HepG2 (cell line): ENCODE data around the gene CYP4F22. TPM values are rescaled to one million over a fixed set of nuclear protein-coding genes. Genes with fewer than 3 reads are reported as not detected.

Source experiments
- ATAC-seq: fragments of 200-7000 bp; cut with Tn5 transposase; 3 replicates; pipeline ENCODE4 v1.9.1; 2020; ENCODE audit warnings: mild to moderate bottlenecking, moderate library complexity
- BruUV-seq: library from RNA; stranded (reverse); fragments of 400-500 nt; replicated peaks from 2 replicates; lab custom pipeline; 2021; lab: Mats Ljungman, UMichigan
- CTCF ChIA-PET: fragments of 300-600 bp; formaldehyde crosslinking; extraction: SDS; loops from one replicate; lab custom pipeline; 2021; ENCODE audit warnings: low total read pairs, inconsistent platforms, low intra/inter-chr PET ratio; lab: Yijun Ruan, JAX
- POLR2A ChIA-PET: fragments of 350-600 bp; sonication (Branson Sonifier 250); formaldehyde crosslinking; loops from one replicate; lab custom pipeline; 2020; ENCODE audit warnings: antibody characterized with exemption, inconsistent platforms; lab: Yijun Ruan, JAX
- DNase-seq: peaks from one replicate; pipeline ENCODE4 v3.0.0-alpha.2; 2015; ENCODE audit warnings: low spot score
- FAIRE-seq: peaks from 3 replicates; lab custom pipeline; 2011; peaks lifted over from hg19 to GRCh38; lab: Jason Lieb, UNC
- H2AFZ ChIP-seq: one replicate; pipeline ENCODE4 v1.6.1; 2011; ENCODE audit warnings: low read length, inconsistent platforms
- H3K27ac ChIP-seq: fragments of 300-600 bp; 3 replicates; pipeline ENCODE4 v1.8.0; 2011; ENCODE audit warnings: mixed run types, mild to moderate bottlenecking, mixed read lengths, low read length, inconsistent platforms; ENCODE audit not compliant: insufficient read depth; ENCODE audit errors: extremely low read length
- H3K27me3 ChIP-seq, 2 experiments: fragments of 200-600 bp in 1 of 2; 2 replicates in 1 of 2; 3 replicates in 1 of 2; pipeline versions ENCODE4 v1.6.0 to v1.8.0; 2011; ENCODE audit warnings: low read length in 2 of 2, mild to moderate bottlenecking in 2 of 2, moderate library complexity in 2 of 2, inconsistent platforms in 1 of 2; ENCODE audit not compliant: insufficient read depth in 2 of 2, control insufficient read depth in 1 of 2
- H3K36me3 ChIP-seq, 2 experiments: fragments of 200-600 bp in 1 of 2; replicated peaks in 1 of 2; 2 replicates in 1 of 2; 3 replicates in 1 of 2; pipeline versions ENCODE4 v1.5.1 to v1.8.0; 2011; ENCODE audit warnings: low read length in 2 of 2, inconsistent platforms in 1 of 2; ENCODE audit not compliant: insufficient read depth in 2 of 2, control insufficient read depth in 1 of 2
- H3K4me1 ChIP-seq: 2 replicates; pipeline ENCODE4 v1.5.1; 2012; ENCODE audit warnings: low read length, inconsistent platforms; ENCODE audit not compliant: insufficient read depth
- H3K4me2 ChIP-seq: 2 replicates; pipeline ENCODE4 v1.6.0; 2011; ENCODE audit warnings: low read depth, low read length, inconsistent platforms
- H3K4me3 ChIP-seq, 3 experiments: fragments of 200-600 bp in 1 of 3; sonication (generic), shearing (Covaris generic) in 1 of 3; replicated peaks in 1 of 3; 2 replicates each; pipeline ENCODE4 v1.5.1; 2011 to 2016; ENCODE audit warnings: low read length in 3 of 3, inconsistent platforms in 2 of 3, low read depth in 2 of 3, mild to moderate bottlenecking in 2 of 3, control low read depth in 1 of 3, mixed read lengths in 1 of 3; ENCODE audit not compliant: insufficient read depth in 1 of 3
- H3K79me2 ChIP-seq: one replicate; pipeline ENCODE4 v1.6.1; 2011; ENCODE audit warnings: low read length, inconsistent platforms; ENCODE audit not compliant: insufficient read depth
- H3K9ac ChIP-seq: 2 replicates; pipeline ENCODE4 v1.6.0; 2011; ENCODE audit warnings: mild to moderate bottlenecking, low read depth, low read length, inconsistent platforms; ENCODE audit not compliant: insufficient read depth
- H3K9me3 ChIP-seq: 2 replicates; pipeline ENCODE4 v1.5.1; 2012; ENCODE audit warnings: mild to moderate bottlenecking, low read length
- H4K20me1 ChIP-seq: 2 replicates; pipeline ENCODE4 v1.6.0; 2011; ENCODE audit warnings: inconsistent platforms, mild to moderate bottlenecking, low read length, moderate library complexity; ENCODE audit not compliant: insufficient read depth
- FOXA3 ChIP-seq: IDR thresholded peaks from 2 replicates; pipeline ENCODE4 v1.6.1; 2016; ENCODE audit warnings: missing genetic modification reagents, missing compliant biosample characterization
- HMG20B ChIP-seq: conservative IDR thresholded peaks from 2 replicates; pipeline ENCODE4 v1.6.1; 2016; ENCODE audit warnings: missing genetic modification reagents, missing compliant biosample characterization
- MBNL3 ChIP-seq: fragments of 250-450 bp; sonication (Bioruptor Pico); conservative IDR thresholded peaks from 2 replicates; pipeline ENCODE4 v1.8.0; 2022; ENCODE audit warnings: mild to moderate bottlenecking, inconsistent platforms
- MTA3 ChIP-seq: sonication (generic); formaldehyde crosslinking; IDR thresholded peaks from 2 replicates; pipeline ENCODE4 v1.4.0; 2020; ENCODE audit warnings: missing genetic modification reagents
- MYNN ChIP-seq: sonication (generic); formaldehyde crosslinking; IDR thresholded peaks from 2 replicates; pipeline ENCODE4 v1.4.0; 2020; ENCODE audit warnings: mild to moderate bottlenecking, low read depth, missing genetic modification reagents
- PRDM10 ChIP-seq: sonication (generic); formaldehyde crosslinking; IDR thresholded peaks from 2 replicates; pipeline ENCODE4 v1.4.0; 2020; ENCODE audit warnings: low read depth, missing genetic modification reagents
- SKI ChIP-seq: fragments of 450-650 bp; IDR thresholded peaks from one replicate; pipeline ENCODE4 v1.6.1; 2018; ENCODE audit warnings: mild to moderate bottlenecking; ENCODE audit not compliant: partially characterized antibody
- SYNCRIP ChIP-seq: fragments of 200-400 bp; formaldehyde crosslinking; IDR thresholded peaks from 2 replicates; pipeline ENCODE4 v1.6.1; 2018; ENCODE audit warnings: mild to moderate bottlenecking, low read depth, low read length; ENCODE audit not compliant: insufficient read depth
- TEF ChIP-seq: sonication (generic); formaldehyde crosslinking; IDR thresholded peaks from 2 replicates; pipeline ENCODE4 v1.5.0; 2020; ENCODE audit warnings: missing genetic modification reagents
- ZNF296 ChIP-seq: sonication (generic); formaldehyde crosslinking; conservative IDR thresholded peaks from 2 replicates; pipeline ENCODE4 v1.5.0; 2020; ENCODE audit warnings: mild to moderate bottlenecking, missing genetic modification reagents
- ZNF329 ChIP-seq: sonication (generic); formaldehyde crosslinking; IDR thresholded peaks from 2 replicates; pipeline ENCODE4 v1.9.0; 2021; ENCODE audit warnings: low read depth, mild to moderate bottlenecking, missing genetic modification reagents
- ZNF672 ChIP-seq: sonication (generic); formaldehyde crosslinking; IDR thresholded peaks from 2 replicates; pipeline ENCODE4 v1.8.1; 2022; ENCODE audit warnings: missing genetic modification reagents
- ZNF782 ChIP-seq: sonication (generic); formaldehyde crosslinking; IDR thresholded peaks from 2 replicates; pipeline ENCODE4 v1.4.0; 2020; ENCODE audit warnings: missing genetic modification reagents, mild to moderate bottlenecking, borderline replicate concordance
- WGBS: methylation state at CpG from one replicate; pipeline ENCODE4 v1.1.6; 2017; ENCODE audit warnings: low lambda C conversion rate; 5-methylcytosine and 5-hydroxymethylcytosine counted together
- in situ Hi-C: cut with HindIII; loops from 2 replicates; pipeline ENCODE4 v1.10.0; 2017; ENCODE audit warnings: low pct_unique_long_range_greater_than_20kb; ENCODE audit not compliant: extremely low pct_ligation_motif_present
- intact Hi-C: fragments of 100-400 bp; cut with micrococcal nuclease; formaldehyde crosslinking; loops from one replicate; pipeline ENCODE4 v1.10.0; 2022; ENCODE audit not compliant: unreplicated experiment
- polyA plus RNA-seq, 8 experiments: library from polyadenylated mRNA; depleted of rRNA in 3 of 8; stranded (reverse) in 7 of 8; unstranded in 1 of 8; fragments of >200 nt; fragmentation: Illumina TruSeq in 4 of 8; extraction: Trizol in 4 of 8; gene quantifications; 2 replicates each; pipeline versions ENCODE4 v1.2.1 to v1.2.3, GENCODE V29; 2011 to 2016; ENCODE audit warnings: low read depth in 4 of 8, missing spikeins in 1 of 8, mixed read lengths in 1 of 8; ENCODE audit not compliant: insufficient read depth in 1 of 8
- total RNA-seq, 5 experiments: library from RNA; depleted of rRNA; stranded (reverse); fragments of >200 nt; fragmentation: Illumina TruSeq; extraction: Trizol; gene quantifications; 2 replicates each; pipeline ENCODE4 v1.2.3, GENCODE V29; 2016; ENCODE audit warnings: low read depth in 1 of 5
- TF ChIP-seq, protein P1 (sequence below), 2 experiments: IDR thresholded peaks; 2 replicates each; pipeline ENCODE4 v1.6.1; 2011 to 2012; ENCODE audit warnings: low read length in 2 of 2, borderline replicate concordance in 1 of 2, low read depth in 1 of 2, mild to moderate bottlenecking in 1 of 2, moderate library complexity in 1 of 2

The CYP4F22 gene
- total and polyA plus RNA-seq, 2 of the 13 experiments (the other 11 are each of a cell fraction or from before 2014, with no cell fraction given) = 0.05 TPM; not detected in 1

GRCh38 chr19:15475169-15475568 lies 33.2 kb upstream of the CYP4F22 start:
- H3K27ac ChIP-seq = no peak overlapping the region
- no peak for DNase-seq
- H3K9ac ChIP-seq = no peak overlapping the region
- intact Hi-C loops = loop anchor here (5.0 kb wide), 1 partner anchor 82 kb away; no protein-coding TSS in a partner anchor
- FAIRE-seq = no peak
- no peak overlapping the region for H3K4me2 ChIP-seq
- no peaks in the 10 kb centered on the region for H4K20me1 ChIP-seq
- 41% methylated on average over 4 of the region's 4 CpGs for WGBS
- H3K9me3 ChIP-seq = no peaks in the 10 kb centered on the region
- no peak for TF ChIP-seq ZNF296
- TF ChIP-seq HMG20B (CRISPR knock-in tag) = no peak
- no peak for TF ChIP-seq MBNL3
- no peak for TF ChIP-seq SKI
- TF ChIP-seq, protein P1, sequence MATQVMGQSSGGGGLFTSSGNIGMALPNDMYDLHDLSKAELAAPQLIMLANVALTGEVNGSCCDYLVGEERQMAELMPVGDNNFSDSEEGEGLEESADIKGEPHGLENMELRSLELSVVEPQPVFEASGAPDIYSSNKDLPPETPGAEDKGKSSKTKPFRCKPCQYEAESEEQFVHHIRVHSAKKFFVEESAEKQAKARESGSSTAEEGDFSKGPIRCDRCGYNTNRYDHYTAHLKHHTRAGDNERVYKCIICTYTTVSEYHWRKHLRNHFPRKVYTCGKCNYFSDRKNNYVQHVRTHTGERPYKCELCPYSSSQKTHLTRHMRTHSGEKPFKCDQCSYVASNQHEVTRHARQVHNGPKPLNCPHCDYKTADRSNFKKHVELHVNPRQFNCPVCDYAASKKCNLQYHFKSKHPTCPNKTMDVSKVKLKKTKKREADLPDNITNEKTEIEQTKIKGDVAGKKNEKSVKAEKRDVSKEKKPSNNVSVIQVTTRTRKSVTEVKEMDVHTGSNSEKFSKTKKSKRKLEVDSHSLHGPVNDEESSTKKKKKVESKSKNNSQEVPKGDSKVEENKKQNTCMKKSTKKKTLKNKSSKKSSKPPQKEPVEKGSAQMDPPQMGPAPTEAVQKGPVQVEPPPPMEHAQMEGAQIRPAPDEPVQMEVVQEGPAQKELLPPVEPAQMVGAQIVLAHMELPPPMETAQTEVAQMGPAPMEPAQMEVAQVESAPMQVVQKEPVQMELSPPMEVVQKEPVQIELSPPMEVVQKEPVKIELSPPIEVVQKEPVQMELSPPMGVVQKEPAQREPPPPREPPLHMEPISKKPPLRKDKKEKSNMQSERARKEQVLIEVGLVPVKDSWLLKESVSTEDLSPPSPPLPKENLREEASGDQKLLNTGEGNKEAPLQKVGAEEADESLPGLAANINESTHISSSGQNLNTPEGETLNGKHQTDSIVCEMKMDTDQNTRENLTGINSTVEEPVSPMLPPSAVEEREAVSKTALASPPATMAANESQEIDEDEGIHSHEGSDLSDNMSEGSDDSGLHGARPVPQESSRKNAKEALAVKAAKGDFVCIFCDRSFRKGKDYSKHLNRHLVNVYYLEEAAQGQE (IDR thresholded peaks at IDR 0.05; ENCODE audit: borderline replicate concordance in 1 of 2, low read depth in 1 of 2, low read length in 2 of 2) = no peak
- TF ChIP-seq ZNF782 (CRISPR knock-in tag) = no peak
- no peak for TF ChIP-seq PRDM10 (CRISPR knock-in tag)
- no peak for TF ChIP-seq MYNN (CRISPR knock-in tag)
- no peak for TF ChIP-seq ZNF672 (CRISPR knock-in tag)
- no peak for TF ChIP-seq FOXA3 (CRISPR knock-in tag)
- TF ChIP-seq ZNF329 = no peak
- no peak for TF ChIP-seq SYNCRIP
- TF ChIP-seq MTA3 (CRISPR knock-in tag) = no peak
- TF ChIP-seq TEF = no peak
- no peaks in the 10 kb centered on the region for H3K79me2 ChIP-seq
- in situ Hi-C loops = no loop called here
- POLR2A ChIA-PET = no interaction called here
- no peak for ATAC-seq
- CTCF ChIA-PET = no interaction called here
- peaks cover 31% of the 10 kb centered on the region for H3K4me1 ChIP-seq
- H2AFZ ChIP-seq = no peak overlapping the region
- no peak overlapping the region for H3K4me3 ChIP-seq
- no TSS peak for BruUV-seq
- no peaks in the 10 kb centered on the region for H3K36me3 ChIP-seq
- no peaks in the 10 kb centered on the region for H3K27me3 ChIP-seq
